Right lobe of liver (tissue), 6 donors: Measurements from ENCODE around the gene CYREN. TPM values are rescaled to one million over a fixed set of nuclear protein-coding genes. Genes with fewer than 3 reads are reported as not detected.

Source experiments
- ATAC-seq, 4 donors: fragments of 200-7000 bp; cut with Tn5 transposase; one replicate each; pipeline ENCODE4 v1.9.1; 2020; ENCODE audit warnings: mild to moderate bottlenecking in 4 of 4, moderate library complexity in 4 of 4
- DNase-seq, 3 donors: peaks; one replicate each; pipeline ENCODE4 v3.0.0-alpha.2; 2020
- H3K27ac ChIP-seq, 3 donors: fragments of 200-600 bp; one replicate each; pipeline ENCODE4 v1.8.0; 2022
- H3K27me3 ChIP-seq, 2 donors: fragments of 200-600 bp; one replicate each; pipeline ENCODE4 v1.8.0; 2022
- H3K36me3 ChIP-seq, 4 donors: fragments of 200-600 bp; sonication (generic) in 1 of 4; one replicate each; pipeline versions ENCODE4 v1.5.1 to v1.8.0; 2017 to 2022; ENCODE audit warnings: control low read depth in 1 of 4
- H3K4me1 ChIP-seq, 4 donors: fragments of 200-600 bp; sonication (generic) in 1 of 4; one replicate each; pipeline versions ENCODE4 v1.5.1 to v1.8.0; 2017 to 2022; ENCODE audit warnings: control low read depth in 1 of 4
- H3K4me3 ChIP-seq, 3 donors: fragments of 200-600 bp; one replicate each; pipeline ENCODE4 v1.8.0; 2022
- H3K9me3 ChIP-seq, 4 donors: fragments of 200-600 bp; sonication (generic) in 1 of 4; one replicate each; pipeline versions ENCODE4 v1.5.1 to v1.8.0; 2017 to 2022; ENCODE audit warnings: control low read depth in 1 of 4
- CTCF ChIP-seq, 4 donors: fragments of 200-600 bp in 3 of 4; fragments of 450-650 bp in 1 of 4; IDR thresholded peaks; one replicate each; pipeline versions ENCODE4 v1.5.1 to v1.8.0; 2016 to 2022; ENCODE audit warnings: antibody characterized with exemption in 4 of 4, mild to moderate bottlenecking in 2 of 4
- POLR2A ChIP-seq: fragments of 450-650 bp; IDR thresholded peaks from one replicate; pipeline ENCODE4 v1.6.1; 2017; ENCODE audit warnings: antibody characterized with exemption, mild to moderate bottlenecking
- WGBS: methylation state at CpG from one replicate; pipeline ENCODE4 v1.1.6; 2018; ENCODE audit warnings: low coverage, low lambda C conversion rate; ENCODE audit not compliant: insufficient coverage; ENCODE audit errors: missing lambda C conversion rate; 5-methylcytosine and 5-hydroxymethylcytosine counted together
- intact Hi-C, 2 donors: fragments of 100-400 bp; cut with DNase I; formaldehyde crosslinking; loops; one replicate each; pipeline versions ENCODE4 v1.11.2 to v1.14.1; 2022
- total RNA-seq, 6 experiments: library from RNA; depleted of rRNA in 2 of 6; stranded (reverse); fragments of >200 nt in 2 of 6; fragmentation: NEBNext Ultra II Directional in 3 of 6; extraction: Animal tissue kit (Norgen Biotek cat#: 25700) in 3 of 6; gene quantifications; one replicate each; pipeline versions ENCODE4 v1.1.0 to v1.2.4, GENCODE V29; 2016 to 2023
- donor health status: DM: no; HTN: yes; CAD: no.
- donor health status: DM: no; HTN: no; CAD: no.
- donor health status: DM: no; HTN: no; CAD: no.
- donor health status: DM: no; HTN: yes; CAD: no.
- donor health status: DM: no; HTN: yes; CAD: no.

The CYREN gene
- total RNA-seq, 6 experiments from 2014 or later: 11.5 to 17.1 (median 15.0) TPM

- WGBS: 100% methylated on average over 2 of the region's 12 CpGs
- Histone ChIP-seq H3K27me3 (no peaks in the 10 kb centered on the region), H3K9me3 (no peaks in the 10 kb centered on the region), H3K4me3 (no peak overlapping the region), H3K36me3 (peaks cover 0 to 51% (median 16%) of the 10 kb centered on the region in 4 donors), H3K4me1 (peaks cover 0 to 6% (median 0%) of the 10 kb centered on the region in 4 donors), H3K27ac (no peak overlapping the region)
- ATAC-seq (no peak), DNase-seq (no peak)
- intact Hi-C loops: no loop called here
- TF ChIP-seq CTCF (IDR thresholded peaks at IDR 0.05) (no peak), POLR2A (no peak)
These were observed 16.3 kb upstream of the CYREN start for GRCh38 chr7:135186841-135187253.

- ATAC-seq (no peak), DNase-seq (no peak)
- intact Hi-C loops: no loop called here
- TF ChIP-seq CTCF (IDR thresholded peaks at IDR 0.05) (no peak), POLR2A (no peak)
- WGBS: no CpG with 5 or more reads among the region's 3 CpGs
- no peaks in the 10 kb centered on the region for H3K27me3 ChIP-seq
- peaks cover 0 to 6% (median 0%) of the 10 kb centered on the region in 4 donors for H3K4me1 ChIP-seq
- H3K4me3 ChIP-seq: no peak overlapping the region
- peaks cover 0 to 51% (median 16%) of the 10 kb centered on the region in 4 donors for H3K36me3 ChIP-seq
- no peaks in the 10 kb centered on the region for H3K9me3 ChIP-seq
- H3K27ac ChIP-seq: no peak overlapping the region
These were observed 15.7 kb upstream of the CYREN start for GRCh38 chr7:135186261-135186540.

GRCh38 chr7:135185471-135186260 is 15.2 kb upstream of the CYREN start:
- no peak for DNase-seq
- intact Hi-C loops: no loop called here

GRCh38 chr7:135184254-135184841 is 13.8 kb upstream of the CYREN start:
- H3K9me3 ChIP-seq: no peaks in the 10 kb centered on the region
- peaks cover 0 to 3% (median 0%) of the 10 kb centered on the region in 4 donors for H3K4me1 ChIP-seq
- H3K4me3 ChIP-seq: no peak overlapping the region
- H3K27ac ChIP-seq: no peak overlapping the region
- TF ChIP-seq POLR2A: no peak
- no peak for TF ChIP-seq CTCF (IDR thresholded peaks at IDR 0.05)
- 92% methylated on average over 4 of the region's 5 CpGs for WGBS
- intact Hi-C loops: no loop called here
- DNase-seq (no peak), ATAC-seq (peak in 1 of 4 donors; percentile 14)
- peaks cover 0 to 51% (median 18%) of the 10 kb centered on the region in 4 donors for H3K36me3 ChIP-seq
- no peaks in the 10 kb centered on the region for H3K27me3 ChIP-seq

More at GRCh38 chr7:135185471-135186260, 15.2 kb upstream of the CYREN start:
- Histone ChIP-seq H3K4me1 (peaks cover 0 to 6% (median 0%) of the 10 kb centered on the region in 4 donors), H3K9me3 (no peaks in the 10 kb centered on the region), H3K4me3 (no peak overlapping the region), H3K27me3 (no peaks in the 10 kb centered on the region), H3K36me3 (peaks cover 0 to 51% (median 16%) of the 10 kb centered on the region in 4 donors), H3K27ac (no peak overlapping the region)
- no peak for ATAC-seq
- 68% methylated on average over 2 of the region's 7 CpGs for WGBS
- no peak for TF ChIP-seq POLR2A
- no peak for TF ChIP-seq CTCF (IDR thresholded peaks at IDR 0.05)
